GM12874 (cell line): ENCODE measurements around the gene GNG2.

Experiments
- TF ChIP-seq, protein P1 (sequence below): IDR thresholded peaks from 2 replicates; pipeline ENCODE4 v1.5.1; 2011; ENCODE audit warnings: low read depth, mild to moderate bottlenecking, control low read depth, low read length, moderate library complexity; ENCODE audit not compliant: insufficient read depth

Gene GNG2

DNA sequence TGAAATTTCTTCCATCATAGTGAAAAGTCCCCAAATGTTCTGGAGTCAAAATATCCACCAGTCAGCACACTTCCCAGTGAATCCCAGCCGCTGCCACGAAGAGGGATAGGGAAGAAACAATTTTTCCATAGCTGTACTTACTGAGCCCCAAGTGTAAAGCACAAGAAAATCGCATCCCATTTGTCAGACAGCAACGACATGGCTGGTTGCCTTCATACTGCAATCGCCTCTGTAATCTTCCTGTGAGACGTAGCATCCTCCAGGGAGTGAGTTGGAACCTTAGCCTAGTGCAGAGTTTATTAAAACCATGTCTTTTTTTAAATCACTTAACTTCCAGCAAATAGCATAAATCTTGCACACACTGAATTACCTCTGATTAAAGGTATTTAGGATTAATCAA, 56.8 kb downstream of the GNG2 start:
- TF ChIP-seq, protein P1, sequence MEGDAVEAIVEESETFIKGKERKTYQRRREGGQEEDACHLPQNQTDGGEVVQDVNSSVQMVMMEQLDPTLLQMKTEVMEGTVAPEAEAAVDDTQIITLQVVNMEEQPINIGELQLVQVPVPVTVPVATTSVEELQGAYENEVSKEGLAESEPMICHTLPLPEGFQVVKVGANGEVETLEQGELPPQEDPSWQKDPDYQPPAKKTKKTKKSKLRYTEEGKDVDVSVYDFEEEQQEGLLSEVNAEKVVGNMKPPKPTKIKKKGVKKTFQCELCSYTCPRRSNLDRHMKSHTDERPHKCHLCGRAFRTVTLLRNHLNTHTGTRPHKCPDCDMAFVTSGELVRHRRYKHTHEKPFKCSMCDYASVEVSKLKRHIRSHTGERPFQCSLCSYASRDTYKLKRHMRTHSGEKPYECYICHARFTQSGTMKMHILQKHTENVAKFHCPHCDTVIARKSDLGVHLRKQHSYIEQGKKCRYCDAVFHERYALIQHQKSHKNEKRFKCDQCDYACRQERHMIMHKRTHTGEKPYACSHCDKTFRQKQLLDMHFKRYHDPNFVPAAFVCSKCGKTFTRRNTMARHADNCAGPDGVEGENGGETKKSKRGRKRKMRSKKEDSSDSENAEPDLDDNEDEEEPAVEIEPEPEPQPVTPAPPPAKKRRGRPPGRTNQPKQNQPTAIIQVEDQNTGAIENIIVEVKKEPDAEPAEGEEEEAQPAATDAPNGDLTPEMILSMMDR: no peak

DNA sequence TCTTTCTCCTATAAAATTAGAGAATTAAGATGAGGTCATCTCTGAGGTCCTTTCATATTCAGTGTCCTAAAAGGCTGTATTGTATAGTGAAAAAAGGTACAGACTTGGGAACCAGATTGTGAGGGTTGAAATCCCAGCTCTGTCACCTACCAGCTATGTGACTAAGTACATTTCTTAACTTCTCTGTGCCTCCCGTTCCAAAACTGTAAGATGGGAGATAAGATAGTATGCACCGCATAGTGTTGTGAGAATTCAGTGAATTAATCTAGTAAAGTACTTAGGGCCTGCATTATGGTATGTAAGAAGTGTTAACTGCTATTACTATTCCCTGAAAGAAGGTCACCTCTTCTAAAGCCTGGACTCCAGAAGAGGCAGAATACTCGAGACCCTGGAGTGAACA, 60.6 kb downstream of the GNG2 start:
- TF ChIP-seq, protein P1: no peak

DNA sequence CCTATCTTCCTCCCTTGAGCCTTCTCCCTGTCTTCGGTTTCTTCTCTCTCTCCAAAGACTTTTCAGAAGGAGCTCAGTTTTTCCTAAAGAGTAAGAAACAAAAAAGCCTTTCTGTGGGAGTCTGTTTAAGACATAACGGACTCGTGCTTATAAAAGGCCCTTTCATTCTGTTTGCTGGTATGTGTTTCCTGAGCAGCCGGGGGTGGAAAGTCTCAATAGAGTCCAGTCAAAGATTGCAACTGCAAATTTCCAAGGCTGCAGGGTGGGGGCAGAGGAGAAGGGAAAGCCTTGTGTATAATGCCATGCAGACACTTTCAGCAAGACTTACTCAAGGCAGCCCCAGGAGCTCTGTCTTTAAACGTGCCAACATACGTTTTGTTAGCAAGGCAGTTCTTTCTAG, 62.2 kb downstream of the GNG2 start:
- TF ChIP-seq, protein P1: no peak

DNA sequence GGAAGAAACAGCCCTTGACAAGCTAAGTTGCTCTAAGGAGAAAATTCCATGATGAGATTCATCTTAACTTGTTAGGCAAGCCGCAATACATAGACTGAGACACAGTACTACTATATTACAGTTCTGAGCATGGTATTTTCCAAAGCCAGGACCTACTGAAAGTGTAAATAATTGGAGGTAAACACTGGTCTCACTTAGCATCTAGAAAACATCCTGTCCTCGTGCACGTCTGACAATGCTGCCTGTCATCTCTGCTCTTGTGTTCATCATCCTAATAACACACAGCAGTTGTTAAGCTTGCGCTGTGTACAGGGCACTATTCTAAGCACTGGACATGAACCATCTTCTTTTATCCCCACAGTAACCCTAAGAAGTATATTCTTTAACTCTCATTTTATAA, 64.2 kb downstream of the GNG2 start:
- TF ChIP-seq, protein P1: no peak

DNA sequence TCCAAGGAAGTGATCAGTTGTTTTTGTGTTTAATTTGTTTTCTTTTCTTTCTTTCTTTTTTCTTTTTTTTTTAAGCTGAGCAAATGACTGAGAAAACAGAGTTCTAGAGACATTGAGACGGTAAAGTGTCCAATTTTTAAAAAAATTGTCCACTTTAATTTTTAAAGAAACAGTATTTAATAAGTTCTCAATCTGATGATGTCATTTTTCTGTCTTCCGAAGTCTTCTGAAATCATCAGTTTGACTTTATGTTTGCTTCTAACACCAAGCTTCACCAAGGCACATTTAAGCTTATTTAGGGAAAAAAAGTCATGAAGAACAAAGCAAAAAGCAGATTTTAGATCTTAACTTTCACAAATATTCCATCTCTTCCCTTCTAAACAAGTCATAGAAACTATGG, 65.6 kb downstream of the GNG2 start:
- TF ChIP-seq, protein P1: no peak

DNA sequence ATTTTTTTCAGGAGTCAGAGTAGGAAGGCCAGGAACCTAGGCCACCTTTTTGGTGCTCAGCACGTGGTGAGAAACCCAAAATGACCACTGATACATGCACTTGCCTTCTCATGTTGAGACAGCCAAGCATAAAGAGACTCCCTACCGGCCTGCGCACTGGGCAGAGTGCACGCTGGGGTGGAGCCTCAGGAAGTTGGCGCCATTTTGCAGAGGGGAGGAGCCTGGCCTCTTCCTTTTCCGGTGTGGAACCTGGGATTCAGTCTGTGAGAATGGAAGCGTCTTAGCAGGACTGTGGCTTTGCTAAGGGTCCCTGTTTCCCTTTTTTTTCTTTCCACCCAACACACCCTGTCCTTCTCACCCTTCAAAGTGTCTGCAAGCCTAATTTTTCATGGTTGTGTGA, 66.0 kb downstream of the GNG2 start:
- TF ChIP-seq, protein P1: no peak

DNA sequence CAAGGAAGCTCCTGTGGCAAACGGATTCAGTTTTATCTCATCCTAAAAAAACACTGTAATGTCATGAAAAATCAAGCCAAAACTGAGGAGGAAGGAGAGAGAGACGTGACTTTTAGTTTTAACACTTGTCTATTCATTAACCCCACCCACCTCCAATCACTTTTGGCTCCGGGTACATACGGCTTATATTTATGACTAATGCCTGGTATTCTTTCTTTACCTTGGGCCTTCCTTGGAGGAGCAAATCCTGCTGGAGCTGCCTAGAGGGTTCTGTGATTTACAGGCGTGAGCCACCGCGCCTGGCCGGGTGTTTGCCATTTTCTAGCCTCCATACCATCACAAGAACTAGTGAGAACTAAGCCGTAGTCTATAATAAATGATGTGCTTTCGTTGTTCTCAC, 68.2 kb downstream of the GNG2 start:
- TF ChIP-seq, protein P1: no peak

DNA sequence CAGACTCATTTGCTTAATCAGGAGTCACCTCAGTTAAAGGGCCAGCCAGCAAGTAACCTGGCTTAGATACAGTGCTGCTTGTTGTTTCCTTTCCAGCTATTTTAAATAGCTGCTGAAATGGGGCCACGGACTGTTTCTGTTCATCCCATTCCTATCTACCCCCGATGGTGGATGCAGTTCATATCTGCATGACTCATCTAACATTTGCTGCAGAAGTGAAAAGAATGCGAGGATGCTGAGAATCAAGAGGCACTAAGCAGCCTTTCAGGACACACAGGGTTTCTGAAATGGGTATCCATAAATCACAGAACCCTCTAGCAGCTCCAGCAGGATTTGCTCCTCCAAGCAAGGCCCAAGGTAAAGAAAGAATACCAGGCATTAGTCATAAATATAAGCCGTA, 68.8 kb downstream of the GNG2 start:
- TF ChIP-seq, protein P1: no peak
